NCI-H748 (cell line): ENCODE data around the gene SLC25A44.
A peak's percentile ranks its signal among the peaks of the same experiment; 100 is the strongest.

Experiments
- DNase-seq: peaks from one replicate; lab custom pipeline; 2025; ENCODE audit not compliant: unreplicated experiment; lab: John Stamatoyannopoulos, UW

Gene SLC25A44, protein sequence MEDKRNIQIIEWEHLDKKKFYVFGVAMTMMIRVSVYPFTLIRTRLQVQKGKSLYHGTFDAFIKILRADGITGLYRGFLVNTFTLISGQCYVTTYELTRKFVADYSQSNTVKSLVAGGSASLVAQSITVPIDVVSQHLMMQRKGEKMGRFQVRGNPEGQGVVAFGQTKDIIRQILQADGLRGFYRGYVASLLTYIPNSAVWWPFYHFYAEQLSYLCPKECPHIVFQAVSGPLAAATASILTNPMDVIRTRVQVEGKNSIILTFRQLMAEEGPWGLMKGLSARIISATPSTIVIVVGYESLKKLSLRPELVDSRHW

DNA sequence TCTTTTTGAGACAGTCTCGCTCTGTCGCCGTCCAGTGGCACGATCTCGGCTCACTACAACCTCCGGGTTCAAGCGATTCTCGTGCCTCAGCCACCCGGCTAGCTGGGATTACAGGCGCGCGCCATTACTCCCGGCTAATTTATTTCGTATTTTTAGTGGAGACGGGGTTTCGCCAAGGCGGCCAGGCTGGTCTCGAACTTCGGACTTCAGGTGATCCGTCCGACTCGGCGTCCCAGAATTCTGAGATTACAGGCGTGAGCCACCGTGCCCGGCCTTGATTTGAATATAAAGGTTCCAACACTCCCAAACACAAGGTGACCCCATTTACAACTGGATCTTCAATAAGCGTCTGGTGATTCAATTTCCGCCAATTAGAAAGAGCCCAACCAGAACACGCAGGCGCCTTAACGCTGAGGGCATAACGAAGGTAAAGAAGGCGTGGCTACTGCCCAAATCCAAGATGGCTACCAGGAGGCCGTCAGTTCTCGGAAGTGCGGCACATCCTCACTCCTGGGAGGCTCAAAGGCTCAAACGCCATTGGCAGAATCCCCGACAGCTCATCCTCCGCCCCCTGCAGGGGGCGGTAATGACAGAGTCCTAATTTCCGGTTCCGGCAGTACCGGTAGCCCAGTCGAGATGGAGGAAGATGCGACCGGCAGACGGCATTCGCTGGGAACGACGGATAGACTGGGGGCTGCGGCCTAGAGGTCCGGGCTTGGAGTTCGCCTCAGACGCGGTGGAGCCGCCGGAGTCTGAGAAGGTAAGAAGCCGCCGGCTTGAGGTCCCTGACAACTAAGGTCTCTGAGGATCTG lies at the start of gene SLC25A44:
Gene SLC25A44, plus strand, starts transcription at position 617 of the 812 bp plus-strand sequence. CDS start 5,744 bp downstream, outside the sequence.
- peak; percentile 99 for DNase-seq

DNA sequence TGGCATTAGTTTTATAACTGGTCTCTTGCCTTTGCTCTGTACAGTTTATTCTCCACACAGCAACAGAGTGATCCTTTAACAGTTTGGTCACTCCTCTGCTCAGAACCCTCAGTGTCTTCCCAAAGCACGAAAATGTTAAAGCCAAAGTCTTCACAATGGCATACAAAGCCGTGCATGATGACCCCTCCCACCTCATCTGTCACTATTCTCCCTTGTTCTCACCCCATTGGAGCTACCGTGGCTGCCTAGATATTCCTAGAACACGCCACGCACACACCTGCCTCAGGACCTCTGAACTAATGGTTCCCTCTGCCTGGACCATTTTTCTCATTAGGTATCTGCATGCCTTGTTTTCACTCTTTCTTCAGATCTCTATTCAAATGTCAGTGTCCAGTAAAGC lies 49.2 kb upstream of the SLC25A44 start:
- DNase-seq, result no peak

DNA sequence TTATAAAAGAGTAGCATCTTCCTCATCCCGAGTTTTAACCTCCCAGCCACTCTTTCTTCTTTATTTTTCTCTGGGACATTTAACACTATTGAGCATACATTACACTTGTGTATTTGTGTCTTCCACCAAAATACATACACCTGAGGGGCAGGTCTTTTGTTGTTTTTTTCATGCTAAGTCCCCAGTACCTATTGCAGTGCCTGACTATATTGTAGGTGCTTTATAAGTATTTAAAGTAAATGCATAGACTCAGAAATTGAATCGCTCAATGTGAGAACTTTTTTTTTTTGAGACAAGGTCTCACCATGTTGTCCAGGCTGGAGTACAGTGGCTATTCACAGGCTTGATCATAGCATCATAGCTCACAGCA lies 48.3 kb upstream of the SLC25A44 start:
- DNase-seq, result no peak

DNA sequence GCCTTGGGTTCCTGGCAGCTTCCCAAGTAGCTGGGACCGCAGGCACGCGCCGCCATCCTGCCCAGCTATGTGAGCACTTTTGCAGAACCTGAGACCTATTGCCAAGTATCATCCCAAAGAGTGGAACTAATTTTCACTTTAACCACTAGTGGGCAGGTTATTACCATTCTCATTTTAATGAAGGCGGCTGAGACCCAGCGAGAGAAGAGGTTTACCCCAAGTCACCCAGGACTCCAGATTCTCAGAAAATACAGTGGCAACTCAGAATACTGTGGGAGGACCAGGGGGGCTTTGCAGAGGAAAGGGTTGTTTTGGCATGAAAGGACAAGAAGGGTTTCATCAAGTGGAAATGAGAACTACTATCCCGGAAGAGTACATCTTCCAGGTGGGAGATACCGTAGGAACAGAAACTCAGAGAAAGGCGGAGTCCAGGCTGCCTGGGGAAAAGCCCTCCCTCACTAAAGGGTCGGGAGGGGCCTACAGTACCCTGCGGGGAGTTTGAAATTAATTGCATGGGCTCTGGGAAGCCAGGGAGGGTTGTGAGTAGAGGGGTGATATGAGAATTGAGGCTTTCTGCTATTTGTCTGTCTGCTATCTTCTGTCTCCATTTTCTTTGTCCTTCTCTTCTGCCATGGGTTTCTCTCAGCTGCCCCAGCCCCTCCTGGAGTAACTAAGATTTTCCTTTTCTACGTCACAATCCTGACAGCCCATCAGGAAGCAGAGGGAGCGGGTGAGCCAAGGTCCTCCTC lies 47.7 kb upstream of the SLC25A44 start:
- DNase-seq, result peak; percentile 82

DNA sequence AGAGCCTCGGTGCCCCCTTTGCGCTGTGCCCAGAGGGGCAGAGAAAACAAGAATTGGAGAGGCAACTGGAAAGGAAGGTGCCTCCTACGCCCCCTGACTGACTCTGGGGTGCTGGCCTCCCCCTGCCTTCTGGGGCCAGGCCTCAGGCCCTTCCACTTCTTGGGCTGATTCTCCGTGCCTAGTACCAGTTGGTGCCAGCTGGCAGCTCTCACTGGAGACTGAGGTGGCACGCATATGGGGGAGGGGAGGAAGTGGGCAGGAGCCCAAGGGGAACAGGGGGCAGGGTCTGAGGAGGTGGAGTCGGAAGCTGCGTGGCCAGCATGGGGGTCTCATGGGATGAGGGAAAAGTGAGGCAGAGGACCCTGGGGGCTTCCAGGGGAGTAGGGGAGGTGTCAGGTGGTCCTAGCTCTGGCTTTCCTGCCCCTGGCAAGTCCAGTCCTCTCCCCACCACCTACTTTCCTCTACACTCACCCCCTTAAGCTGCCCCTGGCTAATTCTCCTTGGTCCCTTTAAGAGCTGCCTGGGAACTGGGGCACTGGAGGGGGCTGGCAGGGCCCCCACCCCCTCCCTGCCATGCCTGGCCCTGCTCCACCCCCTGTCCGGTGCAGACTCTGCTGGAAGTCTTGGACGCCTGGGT lies 47.0 kb upstream of the SLC25A44 start:
- no peak for DNase-seq

DNA sequence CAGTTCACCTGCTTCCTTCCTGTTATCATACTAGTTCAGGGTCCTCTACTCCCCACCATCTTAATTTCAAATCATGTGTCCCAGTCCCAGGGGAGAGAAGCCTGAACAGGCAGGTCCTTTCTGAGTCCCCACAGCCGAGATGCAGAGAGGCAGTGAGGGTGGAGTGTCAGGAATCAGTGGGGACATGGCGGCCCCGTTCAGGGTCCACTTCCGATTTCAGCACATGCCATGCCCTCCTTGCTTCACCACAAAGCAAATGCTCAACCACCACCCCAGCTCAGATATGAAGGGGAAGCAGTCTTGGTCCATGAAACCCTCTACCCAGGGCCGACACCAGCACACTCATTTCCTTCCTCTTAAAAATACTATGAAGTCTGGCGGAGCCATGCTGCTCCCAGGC lies 45.7 kb upstream of the SLC25A44 start:
- no peak for DNase-seq

DNA sequence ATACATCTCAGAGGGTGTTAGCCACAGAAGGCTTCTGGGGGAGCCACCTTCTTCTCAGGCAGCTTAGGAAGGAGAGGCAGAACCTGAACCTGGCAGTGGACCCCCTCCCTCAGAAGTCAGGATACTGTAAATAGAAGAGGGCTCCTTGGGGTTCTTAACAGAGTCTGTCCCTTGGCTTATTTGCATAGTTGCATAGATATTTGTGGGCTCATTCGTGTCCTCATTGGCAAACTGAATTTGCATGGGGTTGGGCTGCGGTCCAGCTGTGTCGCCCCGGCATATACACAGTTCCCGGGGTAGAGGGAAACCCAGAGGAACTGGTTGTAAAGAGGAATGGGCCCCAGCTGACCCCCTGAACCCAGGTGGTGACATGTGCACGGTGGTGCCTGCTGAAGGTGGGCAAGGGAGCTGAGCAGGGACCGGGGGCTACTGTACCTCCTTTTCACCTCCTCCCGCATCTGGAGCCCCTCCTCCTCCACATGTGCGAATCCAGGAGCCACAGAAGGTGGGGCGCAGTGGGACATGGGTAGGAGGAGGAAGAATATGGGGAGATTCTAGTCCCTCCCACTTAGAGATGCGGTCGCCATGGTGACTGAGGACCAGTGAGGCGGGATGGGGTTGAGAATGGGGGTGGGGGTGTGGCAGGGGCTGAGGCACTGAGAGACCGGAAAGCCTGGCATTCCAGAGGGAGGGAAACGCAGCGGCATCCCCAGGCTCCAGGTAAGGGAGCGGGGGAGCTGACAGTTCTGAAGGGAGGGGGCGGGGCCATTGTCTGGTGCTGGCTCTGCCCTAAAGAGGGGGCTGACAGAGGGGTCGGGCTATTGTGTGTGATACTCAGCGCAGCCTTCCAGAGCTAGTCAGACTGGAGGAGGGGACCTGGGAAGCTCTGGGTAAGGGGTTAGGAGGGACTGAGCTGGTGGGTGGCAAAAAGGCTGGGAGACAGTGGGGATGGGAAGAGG lies 44.3 kb upstream of the SLC25A44 start:
- peak; percentile 30 for DNase-seq

DNA sequence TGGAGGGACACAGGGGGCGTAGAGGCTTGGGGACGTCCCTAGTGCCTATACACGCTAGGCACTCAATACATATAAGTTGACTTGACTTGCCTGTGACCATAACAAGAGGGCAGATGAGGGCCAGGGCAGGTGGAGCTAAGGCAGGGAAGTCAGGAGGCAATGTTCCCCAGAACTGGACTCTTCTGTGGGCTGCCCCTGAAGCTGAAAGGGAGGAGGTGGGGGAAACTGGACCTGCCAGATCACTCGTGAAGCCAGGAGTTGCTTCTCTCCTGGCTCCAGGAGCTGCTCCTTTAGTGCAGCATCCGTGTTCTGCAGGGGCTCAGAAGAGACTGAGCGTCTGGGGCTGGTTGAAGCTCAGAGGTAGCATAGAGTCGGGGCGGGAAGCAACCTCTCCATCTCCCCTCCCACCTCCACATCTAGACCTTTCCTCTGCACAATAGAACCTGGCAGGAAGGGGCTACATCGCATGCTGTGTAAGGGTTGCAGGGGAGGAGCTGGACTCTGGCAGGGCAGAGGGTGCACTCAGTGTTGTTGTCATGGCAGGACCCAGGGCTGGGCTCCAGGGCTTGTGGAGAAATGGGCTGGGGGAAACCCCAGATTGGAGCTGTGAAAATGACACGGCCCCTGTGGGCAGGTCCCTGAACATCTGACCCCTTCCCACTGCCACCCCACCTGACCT lies 43.4 kb upstream of the SLC25A44 start:
- DNase-seq, result no peak

DNA sequence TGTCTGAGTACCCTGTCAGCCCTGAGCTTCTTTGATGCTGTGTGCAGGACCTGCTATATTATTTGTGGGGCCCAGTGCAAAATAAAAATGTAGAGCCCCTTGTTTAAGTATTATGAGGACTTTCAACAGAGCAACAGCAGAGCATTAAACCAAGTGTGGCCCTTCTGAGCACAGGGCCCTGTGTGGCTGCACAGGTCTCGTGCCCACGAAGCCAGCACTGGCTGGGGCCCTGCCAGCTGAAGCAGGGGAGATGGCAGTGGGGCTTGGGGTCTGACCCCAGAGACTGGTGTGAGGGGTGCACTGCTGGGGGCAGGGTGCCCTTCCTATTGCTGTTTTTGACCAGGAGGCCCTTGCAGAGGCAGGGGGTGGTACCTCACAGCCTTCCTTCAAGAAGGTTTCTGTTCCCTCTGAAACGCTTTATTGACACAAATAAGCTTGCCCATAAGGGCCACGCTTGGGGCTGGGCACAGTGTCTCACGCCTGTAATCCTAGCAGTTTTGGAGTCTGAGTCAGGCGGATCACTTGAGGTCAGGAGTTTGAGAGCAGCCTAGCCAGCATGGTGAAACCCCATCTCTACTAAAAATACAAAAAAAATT lies 42.7 kb upstream of the SLC25A44 start:
- no peak for DNase-seq

DNA sequence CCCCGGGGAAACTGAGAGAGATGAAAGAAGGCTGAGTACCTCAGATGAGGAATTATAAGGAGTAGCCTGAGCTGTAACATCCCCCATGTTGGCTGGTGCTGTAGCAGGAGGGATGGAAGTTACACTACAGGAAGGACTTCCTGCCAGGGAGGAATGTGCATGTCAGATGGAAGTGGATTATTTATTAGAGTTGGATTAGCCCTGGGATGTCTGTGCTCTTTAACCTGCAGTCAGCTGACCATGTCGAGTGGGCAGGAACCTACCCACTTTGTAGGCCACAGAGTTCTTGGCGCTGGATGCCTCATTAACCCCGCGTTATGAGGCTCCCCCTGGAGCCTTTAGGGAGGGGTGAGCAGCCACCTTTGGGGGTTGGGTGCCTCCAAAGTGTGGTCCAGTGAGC lies 41.3 kb upstream of the SLC25A44 start:
- DNase-seq, result no peak

DNA sequence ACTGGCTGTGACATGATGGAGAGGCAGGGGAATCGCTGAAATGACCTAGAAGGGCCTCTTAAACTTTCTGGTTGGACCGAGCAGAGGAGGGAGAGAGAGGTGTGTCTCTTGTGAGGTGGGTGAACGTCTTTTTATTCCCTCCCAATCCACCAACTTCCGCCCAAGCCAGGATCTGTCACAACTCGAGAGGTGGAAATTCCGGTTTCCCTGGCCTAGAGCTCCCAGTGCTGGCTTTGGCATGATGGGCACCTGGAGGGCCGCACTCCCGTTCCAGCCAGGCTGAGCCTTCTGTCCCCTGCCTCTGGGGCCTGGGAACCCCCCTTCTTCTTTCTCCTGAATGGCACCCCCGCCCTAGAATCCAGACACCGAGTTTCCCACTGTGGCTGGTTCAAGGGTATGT lies 40.5 kb upstream of the SLC25A44 start, which contains the start of gene SEMA4A:
Gene SEMA4A, plus strand, starts transcription at position 224 of the 400 bp plus-strand sequence. CDS start 994 bp downstream, outside the sequence.
- DNase-seq, result no peak

DNA sequence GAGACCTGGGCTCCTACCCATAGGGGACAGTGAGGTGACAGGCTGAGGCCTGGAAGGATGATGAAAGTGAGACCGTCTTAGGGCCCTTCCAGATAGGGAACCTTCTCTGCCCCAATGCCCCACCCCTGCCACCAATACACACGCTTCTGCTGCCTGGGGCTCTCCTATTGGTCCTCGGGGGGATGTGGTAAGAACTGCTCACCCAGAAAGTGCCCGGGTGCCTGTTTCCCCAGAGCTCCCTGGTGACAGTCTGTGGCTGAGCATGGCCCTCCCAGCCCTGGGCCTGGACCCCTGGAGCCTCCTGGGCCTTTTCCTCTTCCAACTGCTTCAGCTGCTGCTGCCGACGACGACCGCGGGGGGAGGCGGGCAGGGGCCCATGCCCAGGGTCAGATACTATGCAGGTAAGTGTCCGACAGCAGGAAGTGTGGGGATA lies 39.6 kb upstream of the SLC25A44 start:
- no peak for DNase-seq

DNA sequence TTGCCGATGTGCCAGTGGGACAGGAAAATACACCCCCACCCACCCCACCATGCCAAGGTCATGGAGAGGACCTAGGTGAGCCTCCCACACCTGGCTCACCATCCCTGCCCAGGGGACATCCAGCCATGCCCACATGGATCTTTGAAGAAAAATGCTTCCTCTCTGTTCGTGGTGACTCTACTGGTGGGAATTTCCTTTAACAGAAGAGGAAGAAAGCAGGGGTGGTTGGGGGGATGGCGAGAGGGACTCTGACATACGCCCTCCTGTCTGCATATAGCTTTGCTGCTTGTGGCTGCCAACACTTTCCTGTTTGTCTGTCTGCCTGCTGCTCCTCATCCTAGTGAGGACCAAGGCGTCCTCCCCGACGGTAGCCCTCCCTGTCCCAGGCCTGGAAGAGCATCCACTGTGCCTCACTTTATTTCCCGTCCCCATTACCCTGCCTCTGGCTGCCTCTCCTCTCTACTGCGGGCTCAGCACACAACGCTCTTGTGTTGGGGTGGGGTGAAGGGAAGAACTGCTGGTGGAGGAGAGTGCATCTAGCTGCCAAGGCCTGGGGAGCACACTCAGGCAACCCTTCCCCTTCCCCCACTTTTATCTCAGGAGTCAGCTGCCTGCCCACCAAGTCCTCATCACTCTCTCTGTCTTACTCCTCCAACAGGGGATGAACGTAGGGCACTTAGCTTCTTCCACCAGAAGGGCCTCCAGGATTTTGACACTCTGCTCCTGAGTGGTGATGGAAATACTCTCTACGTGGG lies 38.0 kb upstream of the SLC25A44 start:
- no peak for DNase-seq

DNA sequence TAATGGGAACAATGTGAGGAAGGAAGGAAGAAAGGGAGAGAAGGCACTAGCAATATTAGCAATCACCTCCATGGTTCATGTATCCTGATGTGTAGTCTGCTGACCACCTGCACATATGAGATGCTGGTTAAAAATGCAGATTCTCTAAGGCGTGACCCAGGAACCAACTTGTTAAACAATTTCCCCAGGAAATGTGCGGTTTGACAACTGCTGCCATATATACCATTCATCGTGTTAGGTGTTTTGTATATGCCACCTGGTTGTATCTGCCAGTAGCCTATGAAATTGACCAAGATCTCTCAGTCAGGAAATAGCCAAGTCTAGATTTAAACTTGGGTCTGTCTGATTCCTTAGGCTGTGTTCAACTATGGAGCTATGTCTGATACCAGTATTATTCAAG lies 36.4 kb upstream of the SLC25A44 start:
- DNase-seq, result no peak

DNA sequence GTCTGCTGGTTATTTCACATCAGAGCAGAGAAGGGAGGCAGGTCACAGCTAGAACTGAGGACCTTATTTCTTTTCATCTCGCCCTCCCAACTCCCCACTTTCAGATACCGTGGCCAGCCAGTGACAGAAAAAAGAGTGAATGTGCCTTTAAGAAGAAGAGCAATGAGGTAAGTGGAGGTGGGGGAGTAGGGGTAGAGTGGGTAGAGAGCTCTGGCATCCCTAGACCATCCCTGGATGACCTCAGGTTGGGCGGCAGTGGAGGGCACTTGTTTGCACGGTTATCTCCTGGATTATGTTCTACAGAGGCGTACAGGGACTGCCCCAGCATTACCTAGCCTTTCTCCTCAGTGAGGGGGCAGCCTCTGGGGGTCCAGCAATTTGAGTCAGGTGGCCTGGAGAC lies 35.9 kb upstream of the SLC25A44 start:
- no peak for DNase-seq

DNA sequence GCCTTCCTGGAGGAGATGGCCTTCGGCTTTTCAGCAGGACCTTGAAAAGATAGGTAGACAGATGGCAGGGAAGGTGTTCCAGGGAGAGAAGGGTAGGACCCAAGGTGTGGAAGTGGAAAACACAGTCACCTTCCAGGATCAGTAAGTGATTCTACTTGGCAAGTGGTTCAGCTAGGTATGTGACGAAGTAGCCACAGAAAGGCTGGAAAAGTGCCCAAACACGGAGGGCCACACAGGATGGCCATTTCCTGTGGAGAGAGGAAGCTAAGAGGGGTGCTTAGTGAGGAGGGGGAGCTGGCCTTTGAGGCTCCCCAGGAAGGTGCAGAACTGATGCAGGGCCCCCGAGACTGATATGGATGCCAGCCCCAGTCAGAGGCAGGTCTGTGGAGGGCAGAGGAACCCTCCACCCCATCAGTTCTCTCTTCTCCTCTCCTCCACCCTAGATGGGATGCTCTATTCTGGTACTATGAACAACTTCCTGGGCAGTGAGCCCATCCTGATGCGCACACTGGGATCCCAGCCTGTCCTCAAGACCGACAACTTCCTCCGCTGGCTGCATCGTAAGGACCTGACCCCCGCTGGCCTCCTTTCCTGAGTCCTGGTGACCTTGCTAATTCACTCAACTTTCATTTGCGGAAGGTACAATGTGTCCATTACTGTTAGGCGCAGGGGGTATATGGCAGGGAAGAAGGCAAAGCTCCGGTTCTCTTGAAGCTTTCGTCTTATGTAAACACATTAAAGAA lies 33.7 kb upstream of the SLC25A44 start:
- no peak for DNase-seq

DNA sequence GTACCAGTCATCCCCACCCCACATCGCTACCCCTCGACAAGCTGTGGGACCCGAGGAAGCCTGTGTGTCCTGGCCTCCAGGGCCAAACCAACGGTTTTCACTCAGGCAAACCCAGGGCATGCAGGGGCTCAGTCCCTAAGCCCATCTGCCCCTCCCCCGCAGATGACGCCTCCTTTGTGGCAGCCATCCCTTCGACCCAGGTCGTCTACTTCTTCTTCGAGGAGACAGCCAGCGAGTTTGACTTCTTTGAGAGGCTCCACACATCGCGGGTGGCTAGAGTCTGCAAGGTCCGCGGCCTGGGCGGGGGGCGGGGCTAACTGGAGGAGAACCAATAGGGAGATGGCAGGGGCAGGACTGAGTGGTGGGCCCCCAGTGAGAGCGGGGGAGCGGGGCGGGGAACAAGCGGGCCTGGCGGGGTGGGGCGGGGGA lies 33.1 kb upstream of the SLC25A44 start:
- peak; percentile 80 for DNase-seq
